SW 1271 (cell line): ENCODE data around the gene KCNQ1.

ENCODE experiments used
- DNase-seq, 2 experiments: peaks; one replicate each; lab custom pipeline; 2025; lab: John Stamatoyannopoulos, UW

The KCNQ1 gene

GRCh38 chr11:2744166-2744565 is 299.4 kb downstream of the KCNQ1 start:
- DNase-seq = no peak

- no peak for DNase-seq
Measured at GRCh38 chr11:2745511-2745910, 300.7 kb downstream of the KCNQ1 start.

GRCh38 chr11:2746401-2747247 is 301.8 kb downstream of the KCNQ1 start:
- DNase-seq = no peak

- DNase-seq = no peak
Measured at GRCh38 chr11:2747248-2748027, 302.6 kb downstream of the KCNQ1 start.

- DNase-seq = no peak
Measured at GRCh38 chr11:2748061-2748813, 303.4 kb downstream of the KCNQ1 start.

GRCh38 chr11:2748814-2749554 is 304.2 kb downstream of the KCNQ1 start:
- DNase-seq = no peak

GRCh38 chr11:2750101-2750681 is 305.4 kb downstream of the KCNQ1 start:
- DNase-seq = no peak

GRCh38 chr11:2750682-2751522 is 306.1 kb downstream of the KCNQ1 start:
- no peak for DNase-seq

GRCh38 chr11:2751523-2752203 is 306.9 kb downstream of the KCNQ1 start:
- DNase-seq = no peak

- DNase-seq = no peak
Measured at GRCh38 chr11:2752204-2752770, 307.5 kb downstream of the KCNQ1 start.

GRCh38 chr11:2752923-2753322 is 308.1 kb downstream of the KCNQ1 start:
- DNase-seq = no peak

- no peak for DNase-seq
Measured at GRCh38 chr11:2754008-2754407, 309.2 kb downstream of the KCNQ1 start.

- DNase-seq = no peak
Measured at GRCh38 chr11:2755071-2755470, 310.3 kb downstream of the KCNQ1 start.

- no peak for DNase-seq
Measured at GRCh38 chr11:2758751-2759150, 313.9 kb downstream of the KCNQ1 start.

- no peak for DNase-seq
Measured at GRCh38 chr11:2759228-2760195, 314.7 kb downstream of the KCNQ1 start.

- DNase-seq = no peak
Measured at GRCh38 chr11:2760196-2760871, 315.5 kb downstream of the KCNQ1 start.

GRCh38 chr11:2761131-2762030 is 316.6 kb downstream of the KCNQ1 start:
- DNase-seq = no peak
